ENCODE measurements around the gene PPP4R3A. TPM values are rescaled to one million over a fixed set of nuclear protein-coding genes. Genes with fewer than 3 reads are reported as not detected.
"Not testable (repeated sequence)": the region's sequence is repeated elsewhere in the genome, so short reads cannot be mapped to it uniquely, and the experiment has no call there.

The PPP4R3A gene
- total RNA-seq, 1 donor from 2014 or later = 141 TPM

DNA sequence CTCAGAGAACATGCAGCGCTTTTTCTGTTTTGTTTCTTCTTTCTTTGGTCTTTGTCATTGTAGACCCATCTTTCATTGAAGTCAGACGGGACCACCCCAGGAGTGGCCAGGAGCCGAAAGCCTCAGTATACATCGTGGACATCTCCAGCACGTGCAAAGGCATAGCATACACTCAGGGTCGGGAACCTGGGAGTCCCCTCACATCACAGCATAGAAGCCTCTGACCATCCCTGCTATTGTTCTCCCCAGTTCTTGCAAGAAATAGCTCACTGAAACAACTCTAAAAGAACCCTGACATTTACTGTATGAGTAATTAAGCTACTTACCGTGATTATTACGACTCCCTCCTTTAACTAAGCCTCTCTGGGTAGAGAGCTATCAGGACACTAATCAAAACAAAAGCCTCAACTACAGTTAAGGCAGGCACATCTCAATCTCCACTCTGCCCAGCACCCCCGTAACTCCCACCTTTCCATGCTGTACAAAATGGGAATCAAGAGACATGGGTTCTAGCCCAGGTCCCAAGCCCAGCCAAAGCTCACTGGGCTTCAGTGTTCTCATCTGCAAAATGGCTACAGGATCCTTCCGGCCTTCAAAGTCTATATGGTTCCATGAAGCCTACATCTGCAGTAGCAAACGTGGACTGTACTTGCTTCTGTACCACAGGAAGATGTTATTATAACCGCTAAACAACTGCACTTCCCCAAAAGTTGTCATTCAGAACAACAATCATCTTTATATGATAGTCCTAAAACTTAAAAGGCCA lies 99.2 kb downstream of the PPP4R3A start:
- intact Hi-C loops (cut with micrococcal nuclease) = loop anchor here (1.0 kb wide), 1 partner anchor 11 kb away; no protein-coding TSS in a partner anchor
- Mint-ChIP-seq H3K9me3 (no peaks in the 10 kb centered on the region), H3K27ac (peak overlapping the region; percentile 93), H3K4me3 (peak overlapping the region; percentile 76), H3K36me3 (ENCODE audit: low read depth) (peaks cover 76% of the 10 kb centered on the region), H3K4me1 (peaks cover 89% of the 10 kb centered on the region), H3K27me3 (no peaks in the 10 kb centered on the region)
- CTCF ChIA-PET = interaction anchor here (0.7 to 1.3 kb wide), 3 partner anchors 11 to 87 kb away, joined by 3 to 5 read pairs (median 3); no protein-coding TSS in a partner anchor
- no peak for DNase-seq
- POLR2A ChIA-PET = interaction anchor here (0.7 to 9.0 kb wide), 8 partner anchors 10 to 1235 kb away, joined by 3 to 129 read pairs (median 4); no protein-coding TSS in a partner anchor
- ATAC-seq (ENCODE audit: low read depth) = no peak
- TF ChIP-seq, protein P1, sequence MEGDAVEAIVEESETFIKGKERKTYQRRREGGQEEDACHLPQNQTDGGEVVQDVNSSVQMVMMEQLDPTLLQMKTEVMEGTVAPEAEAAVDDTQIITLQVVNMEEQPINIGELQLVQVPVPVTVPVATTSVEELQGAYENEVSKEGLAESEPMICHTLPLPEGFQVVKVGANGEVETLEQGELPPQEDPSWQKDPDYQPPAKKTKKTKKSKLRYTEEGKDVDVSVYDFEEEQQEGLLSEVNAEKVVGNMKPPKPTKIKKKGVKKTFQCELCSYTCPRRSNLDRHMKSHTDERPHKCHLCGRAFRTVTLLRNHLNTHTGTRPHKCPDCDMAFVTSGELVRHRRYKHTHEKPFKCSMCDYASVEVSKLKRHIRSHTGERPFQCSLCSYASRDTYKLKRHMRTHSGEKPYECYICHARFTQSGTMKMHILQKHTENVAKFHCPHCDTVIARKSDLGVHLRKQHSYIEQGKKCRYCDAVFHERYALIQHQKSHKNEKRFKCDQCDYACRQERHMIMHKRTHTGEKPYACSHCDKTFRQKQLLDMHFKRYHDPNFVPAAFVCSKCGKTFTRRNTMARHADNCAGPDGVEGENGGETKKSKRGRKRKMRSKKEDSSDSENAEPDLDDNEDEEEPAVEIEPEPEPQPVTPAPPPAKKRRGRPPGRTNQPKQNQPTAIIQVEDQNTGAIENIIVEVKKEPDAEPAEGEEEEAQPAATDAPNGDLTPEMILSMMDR (IDR thresholded peaks at IDR 0.05) = no peak

DNA sequence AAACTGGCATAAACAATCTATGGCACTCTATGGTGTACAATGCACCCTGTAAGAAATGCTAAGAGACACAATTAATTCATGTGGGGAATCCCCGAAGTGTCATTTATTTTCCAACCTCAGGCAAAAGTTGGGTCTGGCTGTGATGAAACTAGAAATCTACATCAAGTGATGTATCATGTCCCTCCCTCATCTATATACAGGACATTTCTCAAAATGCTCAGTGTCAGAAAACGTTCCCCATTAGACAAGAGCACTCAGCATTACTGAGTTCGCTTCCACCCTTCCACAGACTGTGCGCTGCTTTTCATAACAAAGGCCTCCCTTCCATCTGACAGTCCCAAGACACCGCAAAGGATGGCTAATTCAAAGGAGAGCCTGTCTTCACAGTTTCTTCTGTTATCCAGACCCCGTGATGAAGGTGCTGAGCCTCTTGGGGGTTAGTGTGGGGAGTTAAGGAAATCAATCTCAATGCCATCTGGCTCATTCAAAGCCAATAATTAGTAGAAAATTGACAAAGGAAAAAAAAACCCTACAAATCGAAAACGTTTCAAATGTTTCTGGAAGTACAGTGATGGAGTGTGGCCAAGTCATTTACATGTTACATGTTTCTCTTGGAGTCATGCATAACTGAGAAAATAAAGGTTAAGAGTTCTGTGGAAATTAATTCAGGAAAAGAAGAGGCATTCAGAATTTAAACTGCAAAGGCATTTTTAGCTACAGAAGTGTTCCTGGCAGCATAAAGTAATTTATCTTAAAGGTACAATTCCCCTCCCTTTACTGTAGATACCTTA lies 100.0 kb downstream of the PPP4R3A start:
- intact Hi-C loops (cut with micrococcal nuclease) = no loop called here
- H3K36me3 Mint-ChIP-seq (ENCODE audit: low read depth) = peaks cover 79% of the 10 kb centered on the region
- H3K27ac Mint-ChIP-seq = peak overlapping the region; percentile 93
- CTCF ChIA-PET = interaction anchor here (1.3 kb wide), 1 partner anchor 17 kb away, joined by 5 read pairs; no protein-coding TSS in a partner anchor
- DNase-seq = no peak
- H3K27me3 Mint-ChIP-seq = no peaks in the 10 kb centered on the region
- H3K4me1 Mint-ChIP-seq = peaks cover 89% of the 10 kb centered on the region
- POLR2A ChIA-PET = interaction anchor here (0.7 to 9.0 kb wide), 4 partner anchors 9 to 1236 kb away, joined by 3 to 129 read pairs (median 8); no protein-coding TSS in a partner anchor
- peak; percentile 52 for ATAC-seq (ENCODE audit: low read depth)
- H3K4me3 Mint-ChIP-seq = peak overlapping the region; percentile 76
- TF ChIP-seq, protein P1 (IDR thresholded peaks at IDR 0.05) = no peak
- no peaks in the 10 kb centered on the region for H3K9me3 Mint-ChIP-seq

DNA sequence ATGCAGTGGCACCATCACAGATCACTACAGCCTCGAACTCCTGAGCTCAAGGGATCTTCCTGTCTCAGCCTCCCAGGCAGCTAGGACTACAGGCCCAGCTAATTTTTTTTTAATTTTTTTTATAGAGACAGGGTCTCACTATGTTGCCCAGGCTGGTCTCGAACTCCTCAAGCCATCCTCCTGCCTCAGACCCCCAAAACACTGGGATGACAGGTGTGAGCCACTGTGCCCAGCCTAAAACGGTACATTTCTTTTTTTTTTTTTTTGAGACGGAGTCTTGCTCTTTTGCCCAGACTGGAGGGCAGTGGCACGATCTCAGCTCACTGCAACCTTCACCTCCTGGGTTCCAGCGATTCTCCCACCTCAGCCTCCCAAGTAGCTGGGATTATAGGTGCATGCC lies 100.9 kb downstream of the PPP4R3A start:
- CTCF ChIA-PET; DNase-seq; ATAC-seq (ENCODE audit: low read depth); H3K4me3 Mint-ChIP-seq; H3K9me3 Mint-ChIP-seq; H3K27me3 Mint-ChIP-seq; intact Hi-C loops (cut with micrococcal nuclease): not testable (repeated sequence)
- POLR2A ChIA-PET = interaction anchor here (0.6 to 1.5 kb wide), 5 partner anchors 8 to 1256 kb away, joined by 3 to 7 read pairs (median 4); partner anchors contain the start of gene CCDC88C
- H3K27ac Mint-ChIP-seq = peak overlapping the region; percentile 54
- H3K36me3 Mint-ChIP-seq (ENCODE audit: low read depth) = peaks cover 73% of the 10 kb centered on the region
- H3K4me1 Mint-ChIP-seq = peaks cover 88% of the 10 kb centered on the region

Other genes with a start within 250 kb of the PPP4R3A start
- 153 and 164 TPM in 2 replicates for gene CCDC88C, start 92.5 kb downstream of the PPP4R3A start, total RNA-seq
- 0.27 TPM in 1 of 2 replicates, not detected in the other for gene CATSPERB, start 221.8 kb upstream of the PPP4R3A start, total RNA-seq

Measured in activated B cell treated with CpG ODN at 0.5 μM for 24 hours (primary cell).